ENCODE data around the gene CELF2.
"Not testable (repeated sequence)": the region's sequence is repeated elsewhere in the genome, so short reads cannot be mapped to it uniquely, and the experiment has no call there.

CELF2 gene

DNA sequence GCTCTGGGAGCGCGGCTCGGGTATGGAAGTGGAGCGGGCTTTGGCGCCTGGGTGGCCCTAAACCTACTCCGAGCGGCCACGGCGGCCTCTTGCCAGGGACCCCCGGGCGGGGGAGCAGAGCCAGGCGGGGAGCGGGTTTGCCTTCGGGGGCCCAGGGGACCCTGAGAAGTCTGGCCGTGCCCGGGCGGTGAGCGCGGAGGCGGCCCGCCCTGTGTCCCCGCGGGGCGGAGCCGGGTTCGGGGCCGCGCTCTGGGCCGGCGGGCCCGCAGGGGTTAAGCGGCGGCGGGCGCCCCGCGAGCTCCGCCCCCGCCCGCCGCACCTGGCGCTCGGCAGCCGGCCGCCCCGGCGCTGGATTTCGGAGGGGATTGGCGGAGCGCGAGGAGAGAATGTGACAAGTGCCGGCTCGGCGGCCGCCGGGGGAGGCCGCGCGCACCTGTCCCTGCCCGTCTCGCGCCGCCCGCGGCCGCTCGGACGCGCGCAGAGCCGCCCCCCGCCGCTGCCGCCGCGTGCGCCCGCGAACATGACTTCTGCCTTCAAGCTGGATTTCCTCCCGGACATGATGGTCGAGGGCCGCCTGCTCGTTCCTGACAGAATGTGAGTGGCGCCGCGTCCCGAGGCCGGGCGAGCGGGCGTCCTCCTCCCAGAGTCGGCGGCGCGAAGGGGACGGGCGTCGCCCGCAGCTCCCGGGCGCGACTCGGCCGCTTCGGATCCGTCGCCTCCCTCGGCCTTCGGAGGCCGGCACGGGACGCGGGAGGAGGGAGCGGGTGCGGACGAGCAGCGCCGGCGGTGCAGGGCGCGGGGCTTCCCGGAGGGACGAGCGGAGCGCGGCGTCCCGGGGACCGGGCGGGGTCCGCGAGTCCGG lies at the start of gene CELF2:
TSS of gene CELF2 (plus strand) at position 303 of the 862 bp plus-strand sequence. CDS start at position 521, 218 bp downstream.
- DNase-seq: peak; percentile 73

- no peak for DNase-seq
Observed at GRCh38 chr10:10968257-10968588, 49.4 kb upstream of the CELF2 start.

- no peak for DNase-seq
Observed at GRCh38 chr10:10973310-10973709, 44.4 kb upstream of the CELF2 start.

- DNase-seq: no peak
Observed at GRCh38 chr10:10975647-10976046, 42.0 kb upstream of the CELF2 start.

DNA sequence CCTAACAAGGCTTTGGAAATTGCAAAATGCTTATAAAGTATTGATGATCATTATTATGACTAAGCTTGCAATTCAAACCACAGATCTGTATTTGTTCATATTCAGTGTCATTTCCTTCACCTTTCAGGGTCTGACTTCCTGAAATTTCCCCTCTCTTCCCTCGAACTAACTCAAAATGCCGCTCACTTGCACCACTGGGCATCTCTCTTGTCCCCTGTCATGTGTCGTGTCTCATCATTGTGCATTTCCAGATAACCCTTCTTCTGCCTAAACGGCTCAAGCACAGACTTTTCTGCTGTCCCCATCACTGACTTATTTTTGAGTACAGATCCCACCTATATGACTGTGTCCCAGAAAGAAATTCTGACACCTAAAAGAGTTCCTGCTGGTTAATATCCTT lies 41.0 kb upstream of the CELF2 start:
- no peak for DNase-seq

DNA sequence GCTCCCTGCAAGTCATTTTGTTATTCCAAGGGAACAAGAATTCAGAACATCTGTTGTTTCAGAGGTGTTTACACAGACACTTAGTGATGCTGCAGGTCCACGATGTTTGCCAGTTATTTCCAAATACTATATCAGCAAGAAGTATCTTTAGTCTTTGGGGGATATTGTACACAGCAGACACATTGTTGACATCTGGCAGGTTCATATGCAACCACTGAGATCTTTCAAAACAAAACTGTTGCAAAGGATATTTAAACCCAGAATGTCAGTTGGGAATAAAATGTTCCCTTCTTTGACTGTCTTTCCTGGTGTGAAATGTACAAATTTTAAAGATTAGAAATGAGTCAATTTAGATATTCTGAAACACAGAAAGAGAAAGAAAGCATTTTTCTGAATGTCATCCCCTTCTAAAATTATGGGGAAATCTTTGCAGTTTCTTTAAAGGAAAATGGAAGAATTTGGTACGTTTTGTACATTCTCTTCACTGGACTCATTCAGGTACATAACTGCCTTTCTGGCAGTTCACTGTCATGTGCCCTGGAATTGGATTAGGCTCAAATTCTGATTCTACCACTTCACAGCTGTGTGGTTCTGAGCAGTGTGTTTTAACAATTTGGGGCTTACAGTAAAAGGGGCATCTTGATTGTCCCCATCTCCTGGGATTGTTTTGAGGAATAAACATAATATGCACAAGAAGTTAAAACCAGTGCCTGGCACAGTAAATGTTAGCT lies 40.3 kb upstream of the CELF2 start:
- DNase-seq: no peak

GRCh38 chr10:10977978-10978377 lies 39.7 kb upstream of the CELF2 start:
- no peak for DNase-seq

- DNase-seq: no peak
Observed at GRCh38 chr10:10985361-10985760, 32.3 kb upstream of the CELF2 start.

- DNase-seq: no peak
Observed at GRCh38 chr10:10986606-10987005, 31.1 kb upstream of the CELF2 start.

DNA sequence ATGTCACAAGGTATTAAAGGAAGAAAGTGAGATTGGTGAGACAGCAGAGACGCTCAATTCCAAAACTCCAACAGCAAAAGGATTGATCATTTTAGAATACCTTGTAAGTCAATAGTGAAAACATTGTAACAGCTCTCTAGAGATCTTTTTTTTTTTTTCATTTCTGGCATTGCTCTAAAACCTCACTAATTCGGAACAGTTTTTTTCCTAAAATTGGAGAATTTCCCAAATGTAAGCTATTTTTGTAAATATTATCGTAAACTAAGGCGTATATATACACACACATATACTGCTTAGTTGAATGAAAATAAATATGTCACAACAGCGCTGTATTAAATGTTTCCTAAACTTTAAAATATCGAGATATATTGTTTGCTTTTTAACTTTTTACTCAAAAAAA lies 30.6 kb upstream of the CELF2 start:
- DNase-seq: no peak

DNA sequence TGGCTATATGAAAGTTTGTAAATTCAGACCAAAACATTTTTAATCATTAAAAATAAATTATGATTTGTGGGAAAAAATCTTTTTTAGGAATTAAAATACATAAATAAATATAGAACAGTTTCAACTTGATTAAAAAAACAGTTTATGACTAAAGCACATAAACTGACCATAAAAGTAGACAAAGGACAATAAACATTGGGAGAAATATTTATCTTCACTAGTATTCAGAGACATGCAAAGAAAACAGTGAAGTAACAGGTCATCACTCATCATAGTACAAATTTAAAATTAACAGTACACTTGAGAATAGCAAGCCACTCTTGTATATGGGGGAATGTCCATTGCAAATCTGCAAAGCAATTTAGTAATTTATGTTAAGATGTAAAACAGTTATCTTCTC lies 28.0 kb upstream of the CELF2 start:
- no peak for DNase-seq

DNA sequence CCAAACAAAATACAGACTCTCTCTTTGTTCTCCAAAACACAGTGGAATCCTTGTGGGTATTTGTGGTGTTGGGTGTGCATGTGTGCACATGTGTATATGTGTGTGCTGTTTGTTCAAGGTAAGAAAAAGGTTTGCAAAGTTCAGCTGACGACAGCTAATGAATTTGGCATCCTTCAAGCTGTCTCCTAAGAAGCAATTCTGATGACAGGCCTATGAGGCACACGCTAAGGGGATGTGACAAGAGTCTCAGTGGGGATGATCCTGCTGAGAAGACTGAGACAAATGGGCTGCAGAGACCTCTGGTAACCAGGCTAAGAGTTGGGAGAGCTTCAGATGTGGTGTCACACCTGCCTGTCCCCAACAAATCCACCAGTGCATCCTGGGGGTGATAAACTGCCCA lies 26.5 kb upstream of the CELF2 start:
- no peak for DNase-seq

GRCh38 chr10:10992072-10992471 lies 25.6 kb upstream of the CELF2 start:
- DNase-seq: no peak

- no peak for DNase-seq
Observed at GRCh38 chr10:10992961-10993714, 24.5 kb upstream of the CELF2 start.

DNA sequence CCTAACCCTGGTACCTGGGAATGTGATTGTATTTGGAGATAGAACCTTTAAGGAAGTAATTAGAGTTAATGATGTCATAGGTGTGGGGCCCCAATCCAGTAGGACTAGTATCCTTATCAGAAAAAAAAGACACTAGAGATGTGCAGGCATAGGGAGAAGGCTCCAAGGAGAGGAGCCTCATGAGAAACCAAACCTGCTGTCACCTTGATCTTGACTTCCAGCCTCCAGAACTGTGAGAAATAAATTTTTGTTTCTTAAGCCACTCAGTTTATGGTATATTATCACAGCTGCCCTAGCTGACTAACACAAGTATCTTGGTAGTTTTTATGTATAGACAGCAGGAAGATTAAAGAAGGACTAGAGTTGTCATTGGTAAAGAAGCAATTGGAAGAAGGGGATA lies 23.9 kb upstream of the CELF2 start:
- DNase-seq: no peak

GRCh38 chr10:10994360-10994759 lies 23.3 kb upstream of the CELF2 start:
- DNase-seq: no peak

DNA sequence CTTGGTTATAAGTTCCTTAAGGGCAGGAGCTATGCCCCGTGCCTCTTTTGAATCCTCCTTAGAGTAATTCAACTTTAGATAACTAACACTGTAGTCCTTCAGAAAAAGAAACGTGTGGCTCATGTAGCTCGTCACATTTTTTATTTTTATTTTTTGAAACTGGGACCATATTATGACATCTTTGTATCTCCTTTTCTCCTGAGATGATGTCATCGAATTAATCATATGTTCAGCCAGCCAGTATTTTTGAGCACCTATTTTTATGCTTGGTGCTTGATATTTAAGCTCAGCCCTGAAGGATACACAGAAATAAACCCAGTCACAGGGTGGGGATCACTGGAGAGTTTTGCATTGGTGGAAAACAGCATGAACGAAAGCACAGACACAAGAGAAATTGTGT lies 22.6 kb upstream of the CELF2 start:
- DNase-seq: no peak

DNA sequence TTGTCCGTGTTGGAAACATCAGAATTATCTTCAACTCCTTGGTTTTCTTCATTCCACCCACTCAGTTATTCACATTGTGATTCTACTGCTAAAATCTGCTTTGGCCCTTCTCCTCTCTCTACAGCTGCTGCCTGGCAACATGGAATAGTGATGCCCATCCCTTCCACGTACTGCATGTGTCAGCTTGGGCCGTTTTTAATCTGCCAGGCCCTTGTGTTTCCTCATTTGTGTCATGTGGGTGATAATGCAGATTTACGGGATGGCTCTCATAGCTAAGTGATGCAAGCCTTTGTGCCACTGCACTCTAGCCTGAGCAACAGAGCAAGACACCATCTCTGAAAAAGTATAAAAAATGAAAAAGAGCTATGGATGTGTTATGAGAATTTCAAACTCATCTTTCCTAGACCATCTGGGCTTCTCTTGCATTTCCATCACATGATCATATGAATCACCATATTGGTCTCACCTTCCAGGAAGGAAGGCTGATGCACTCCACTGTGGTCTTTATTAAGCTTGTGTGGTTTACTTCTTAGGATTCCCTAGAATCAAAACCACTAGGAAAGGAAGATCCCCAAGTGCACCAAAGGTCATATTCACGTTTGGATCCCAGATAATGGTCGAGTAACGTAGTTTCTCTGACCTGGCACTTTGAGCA lies 20.6 kb upstream of the CELF2 start:
- DNase-seq: no peak

GRCh38 chr10:10999501-10999900 lies 18.2 kb upstream of the CELF2 start:
- not testable (repeated sequence) for DNase-seq

DNA sequence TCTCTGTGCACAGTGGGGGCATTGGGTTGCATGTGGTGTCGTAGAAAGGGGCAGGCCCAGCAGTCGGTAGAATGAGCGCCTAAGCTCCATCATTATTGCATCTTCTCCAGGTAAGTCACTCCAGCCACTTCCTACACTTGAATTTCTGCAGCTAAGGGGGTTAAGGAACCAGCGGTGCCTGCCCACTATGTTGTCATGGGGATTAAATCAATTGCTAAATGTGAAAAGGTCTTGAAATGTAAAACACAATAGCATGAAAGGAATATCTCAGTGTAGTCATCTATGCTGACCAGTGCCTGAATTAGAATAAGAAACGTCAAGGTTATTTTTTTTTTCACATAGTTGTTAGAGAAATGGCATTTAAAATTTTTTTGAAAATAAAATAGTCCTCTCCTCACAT lies 15.2 kb upstream of the CELF2 start:
- no peak for DNase-seq

GRCh38 chr10:11002916-11003315 lies 14.8 kb upstream of the CELF2 start:
- no peak for DNase-seq

- DNase-seq: no peak
Observed at GRCh38 chr10:11003679-11004078, 14.0 kb upstream of the CELF2 start.

Measured in stimulated activated CD4-positive, alpha-beta T cell treated with anti-CD3 and anti-CD28 coated beads, Interleukin-15, amount 100 ng/mL, for 24 hours (primary cell).